Right renal pelvis (tissue), 4 donors: ENCODE data around the gene C11orf86. TPM values are rescaled to one million over a fixed set of nuclear protein-coding genes. Genes with fewer than 3 reads are reported as not detected.

ENCODE experiments used
- DNase-seq, 4 donors: peaks; one replicate each; pipeline ENCODE4 v3.0.0-alpha.2; 2013; ENCODE audit warnings: low read depth in 4 of 4, low spot score in 3 of 4, missing footprints in 1 of 4
- polyA plus RNA-seq, 4 donors: library from polyadenylated mRNA; unstranded; fragments of 120-200 nt; gene quantifications; one replicate each; pipeline ENCODE4 v1.2.1, GENCODE V29; 2013; ENCODE audit not compliant: insufficient read length in 4 of 4

The C11orf86 gene
- polyA plus RNA-seq, 4 donors = 0.17 TPM; not detected in 3

DNA sequence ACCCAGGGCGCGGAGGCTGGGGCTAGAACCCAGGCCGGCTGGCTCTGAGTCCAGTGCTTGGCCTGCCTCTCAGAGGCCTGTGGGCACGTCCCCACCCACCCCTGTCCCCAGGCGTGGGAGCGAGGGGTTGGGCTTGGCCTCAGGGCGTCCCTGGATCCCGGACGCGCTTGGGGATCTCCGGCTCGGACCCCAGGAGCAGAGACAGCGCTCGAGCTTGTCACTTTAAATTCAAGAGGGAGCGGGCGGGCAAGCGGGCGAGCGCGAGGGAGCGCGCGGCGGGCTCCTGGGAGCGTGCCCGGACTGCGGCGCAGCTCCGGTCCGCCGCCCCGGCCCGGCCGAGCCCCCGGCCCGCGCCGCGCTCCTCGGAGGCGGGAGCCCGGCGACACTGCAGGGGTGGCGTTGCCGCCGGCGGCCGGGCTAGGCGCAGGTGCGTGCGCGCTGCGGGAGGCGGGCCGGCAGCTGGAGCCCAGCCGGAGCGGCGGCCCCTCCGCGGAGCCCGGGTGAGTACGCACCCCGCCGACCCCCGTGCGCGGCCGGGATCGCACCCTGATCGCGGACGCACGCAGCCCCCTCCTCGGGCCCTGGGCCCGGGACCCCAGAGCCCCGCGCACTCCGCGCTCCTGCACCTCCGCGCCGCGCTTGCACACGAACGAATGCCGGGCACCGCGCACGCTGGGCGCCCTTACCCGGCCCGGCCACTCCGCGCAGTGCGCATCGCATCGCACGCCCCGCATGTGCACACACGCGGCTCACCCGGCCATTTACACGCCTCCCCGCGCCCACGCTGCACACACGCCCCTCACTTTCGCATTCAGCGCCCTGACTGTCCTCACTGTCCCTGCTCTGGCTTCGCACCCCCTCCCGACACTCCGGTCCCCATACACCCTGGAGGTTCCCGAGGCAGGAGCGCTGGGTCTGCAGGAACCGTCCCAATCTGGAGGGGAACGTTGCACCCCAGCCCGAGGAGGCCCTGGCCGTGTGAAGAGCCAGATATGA, 48.2 kb downstream of the C11orf86 start, which contains the start of gene SYT12:
Gene SYT12 (plus strand): TSS at position 174 of the 996 bp plus-strand sequence. CDS start 7,011 bp downstream, outside the sequence.
- DNase-seq = no peak

DNA sequence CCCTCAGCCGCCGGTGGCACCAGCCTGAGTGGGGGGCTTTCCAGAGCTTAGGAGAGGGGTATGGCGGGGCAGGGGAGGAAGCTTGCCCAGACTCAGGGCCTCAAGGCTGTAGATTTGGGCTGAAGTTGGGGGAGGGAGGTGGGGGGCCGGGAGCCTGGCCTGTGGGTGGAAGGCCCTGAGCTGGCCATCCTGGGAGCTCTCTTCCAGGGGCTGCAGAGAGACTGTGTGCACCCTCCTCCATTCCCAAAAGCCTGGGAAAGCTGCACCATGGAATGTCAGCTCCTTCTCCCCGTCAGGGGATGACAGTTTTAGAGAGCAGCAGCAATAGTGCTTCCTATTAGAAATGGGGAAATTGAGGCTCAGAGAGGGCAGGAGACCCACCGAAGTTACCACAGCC, 48.9 kb downstream of the C11orf86 start:
- DNase-seq = no peak

- no peak for DNase-seq
Measured at GRCh38 chr11:67024410-67024809, 49.3 kb downstream of the C11orf86 start.

- no peak for DNase-seq
Measured at GRCh38 chr11:67024966-67025365, 49.9 kb downstream of the C11orf86 start.

GRCh38 chr11:67025750-67026149, 50.6 kb downstream of the C11orf86 start:
- no peak for DNase-seq

Other genes starting within 250 kb of the C11orf86 start
- 10 to 100 TPM; 48.0 to 59.4 (median 52.8) TPM for gene SPTBN2, start 246.1 kb upstream of the C11orf86 start, polyA plus RNA-seq
- 10 to 100 TPM; 22.0 to 29.7 (median 23.6) TPM for gene RCE1, start 131.9 kb upstream of the C11orf86 start, polyA plus RNA-seq
- gene LRFN4, start 118.2 kb upstream of the C11orf86 start, polyA plus RNA-seq = 10 to 100 TPM; 12.7 to 28.6 (median 16.7) TPM
- gene PC, start 16.9 kb upstream of the C11orf86 start, polyA plus RNA-seq = 10 to 100 TPM; 39.7 to 61.7 (median 48.6) TPM
- under 1 TPM; 0.18 to 0.46 (median 0.19) TPM for gene SYT12, start 47.8 kb downstream of the C11orf86 start, polyA plus RNA-seq
- gene RHOD, start 81.5 kb downstream of the C11orf86 start, polyA plus RNA-seq = 10 to 100 TPM in 2 of 4 donors, 1 to 10 TPM in 2; 6.2 to 11.3 (median 9.3) TPM
- gene KDM2A, start 144.0 kb downstream of the C11orf86 start, polyA plus RNA-seq = 10 to 100 TPM; 72.3 to 82.1 (median 75.9) TPM